Measurements from ENCODE around the gene JHY. TPM values are rescaled to one million over a fixed set of nuclear protein-coding genes. Genes with fewer than 3 reads are reported as not detected.

Gene JHY
- total RNA-seq: 1.6 TPM

GRCh38 chr11:122882189-122882856 is at the start of gene JHY:
Gene JHY, plus strand, starts transcription at chr11:122882759. Its CDS starts 3,091 bp downstream, at chr11:122885850.
- peaks cover 0 to 2% (median 0%) of the 10 kb centered on the region in 3 donors for H3K36me3 ChIP-seq (ENCODE audit: control insufficient read depth in 3 of 3, insufficient read depth in 3 of 3, low read length in 3 of 3)
- H3K4me3 ChIP-seq (ENCODE audit: low read length in 3 of 3): peak within 1 kb of the TSS; percentile 44 to 74 (median 60)
- peaks cover 0 to 9% (median 6%) of the 10 kb centered on the region in 3 donors for H3K4me1 ChIP-seq (ENCODE audit: control insufficient read depth in 3 of 3, insufficient read depth in 3 of 3, low read length in 3 of 3)
- H3K27ac ChIP-seq (ENCODE audit: low read depth, low read length): peak within 1 kb of the TSS; percentile 33
- H3K27me3 ChIP-seq (ENCODE audit: control insufficient read depth in 3 of 3, insufficient read depth in 3 of 3, low read length in 3 of 3): peaks cover 20 to 25% (median 21%) of the 10 kb centered on the region in 3 donors
- peak within 1 kb of the TSS; percentile 51 to 77 (median 51) for H3K9ac ChIP-seq (ENCODE audit: low read depth in 1 of 3, low read length in 3 of 3)
- no peaks in the 10 kb centered on the region for H3K9me3 ChIP-seq (ENCODE audit: control insufficient read depth in 3 of 3, low read length in 3 of 3)

- Histone ChIP-seq H3K36me3 (ENCODE audit: control insufficient read depth in 3 of 3, insufficient read depth in 3 of 3, low read length in 3 of 3) (no peaks in the 10 kb centered on the region), H3K27me3 (ENCODE audit: control insufficient read depth in 3 of 3, insufficient read depth in 3 of 3, low read length in 3 of 3) (no peaks in the 10 kb centered on the region), H3K9me3 (ENCODE audit: control insufficient read depth in 3 of 3, low read length in 3 of 3) (no peaks in the 10 kb centered on the region), H3K9ac (ENCODE audit: low read depth in 1 of 3, low read length in 3 of 3) (no peak overlapping the region), H3K27ac (ENCODE audit: low read depth, low read length) (no peak overlapping the region), H3K4me3 (ENCODE audit: low read length in 3 of 3) (no peak overlapping the region), H3K4me1 (ENCODE audit: control insufficient read depth in 3 of 3, insufficient read depth in 3 of 3, low read length in 3 of 3) (no peaks in the 10 kb centered on the region)
Measured at GRCh38 chr11:122833846-122834464, 48.6 kb upstream of the JHY start.

DNA sequence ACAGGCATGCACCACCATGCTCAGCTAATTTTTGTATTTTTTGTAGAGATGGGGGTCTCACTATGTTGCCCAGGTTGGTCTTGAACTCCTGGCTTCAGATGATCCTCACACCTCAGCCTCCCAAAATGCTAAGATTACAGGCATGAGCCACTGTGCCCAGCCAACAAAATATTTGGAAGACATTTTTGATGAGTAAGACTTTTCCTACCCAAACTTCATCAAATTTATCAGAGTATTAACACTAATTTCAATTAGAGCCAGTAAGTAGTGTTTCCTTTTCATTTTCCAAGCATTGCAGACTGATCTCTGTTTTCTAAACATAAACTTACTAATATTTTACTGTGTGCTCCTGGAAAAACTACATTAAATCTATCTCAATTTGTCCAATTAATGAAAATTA is 45.6 kb upstream of the JHY start:
- H3K27ac ChIP-seq (ENCODE audit: low read depth, low read length): no peak overlapping the region
- no peak overlapping the region for H3K4me3 ChIP-seq (ENCODE audit: low read length in 3 of 3)
- no peak overlapping the region for H3K9ac ChIP-seq (ENCODE audit: low read depth in 1 of 3, low read length in 3 of 3)
- H3K27me3 ChIP-seq (ENCODE audit: control insufficient read depth in 3 of 3, insufficient read depth in 3 of 3, low read length in 3 of 3): no peaks in the 10 kb centered on the region
- H3K4me1 ChIP-seq (ENCODE audit: control insufficient read depth in 3 of 3, insufficient read depth in 3 of 3, low read length in 3 of 3): no peaks in the 10 kb centered on the region
- no peaks in the 10 kb centered on the region for H3K9me3 ChIP-seq (ENCODE audit: control insufficient read depth in 3 of 3, low read length in 3 of 3)
- H3K36me3 ChIP-seq (ENCODE audit: control insufficient read depth in 3 of 3, insufficient read depth in 3 of 3, low read length in 3 of 3): no peaks in the 10 kb centered on the region

- no peak overlapping the region for H3K4me3 ChIP-seq (ENCODE audit: low read length in 3 of 3)
- H3K9ac ChIP-seq (ENCODE audit: low read depth in 1 of 3, low read length in 3 of 3): no peak overlapping the region
- no peaks in the 10 kb centered on the region for H3K9me3 ChIP-seq (ENCODE audit: control insufficient read depth in 3 of 3, low read length in 3 of 3)
- no peaks in the 10 kb centered on the region for H3K36me3 ChIP-seq (ENCODE audit: control insufficient read depth in 3 of 3, insufficient read depth in 3 of 3, low read length in 3 of 3)
- peaks cover 0 to under 1% (median 0%) of the 10 kb centered on the region in 3 donors for H3K27me3 ChIP-seq (ENCODE audit: control insufficient read depth in 3 of 3, insufficient read depth in 3 of 3, low read length in 3 of 3)
- H3K4me1 ChIP-seq (ENCODE audit: control insufficient read depth in 3 of 3, insufficient read depth in 3 of 3, low read length in 3 of 3): no peaks in the 10 kb centered on the region
- no peak overlapping the region for H3K27ac ChIP-seq (ENCODE audit: low read depth, low read length)
Measured at GRCh38 chr11:122837528-122838346, 44.8 kb upstream of the JHY start.

- no peak overlapping the region for H3K9ac ChIP-seq (ENCODE audit: low read depth in 1 of 3, low read length in 3 of 3)
- H3K36me3 ChIP-seq (ENCODE audit: control insufficient read depth in 3 of 3, insufficient read depth in 3 of 3, low read length in 3 of 3): no peaks in the 10 kb centered on the region
- peaks cover 0 to 4% (median 0%) of the 10 kb centered on the region in 3 donors for H3K27me3 ChIP-seq (ENCODE audit: control insufficient read depth in 3 of 3, insufficient read depth in 3 of 3, low read length in 3 of 3)
- H3K9me3 ChIP-seq (ENCODE audit: control insufficient read depth in 3 of 3, low read length in 3 of 3): no peaks in the 10 kb centered on the region
- no peak overlapping the region for H3K4me3 ChIP-seq (ENCODE audit: low read length in 3 of 3)
- no peak overlapping the region for H3K27ac ChIP-seq (ENCODE audit: low read depth, low read length)
- H3K4me1 ChIP-seq (ENCODE audit: control insufficient read depth in 3 of 3, insufficient read depth in 3 of 3, low read length in 3 of 3): no peaks in the 10 kb centered on the region
Measured at GRCh38 chr11:122843281-122844141, 39.0 kb upstream of the JHY start.

DNA sequence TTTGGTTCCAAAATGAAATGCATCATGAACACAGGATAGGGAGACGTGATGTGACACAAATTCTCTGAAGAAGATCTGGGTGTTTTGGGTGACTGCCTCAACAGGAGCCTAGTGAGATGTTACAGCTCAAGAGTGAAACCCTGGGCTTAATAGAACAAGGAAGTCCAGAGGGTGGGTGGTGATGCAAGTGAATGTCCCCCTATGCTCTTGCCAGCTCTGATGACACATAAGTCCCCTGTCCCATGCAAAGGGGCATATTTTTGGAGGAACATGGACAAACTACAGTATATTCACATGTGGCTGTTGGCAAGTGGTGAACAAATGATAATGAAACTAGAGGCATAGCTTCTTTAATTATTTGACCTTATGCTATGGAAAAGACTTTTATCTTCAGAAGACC is 35.1 kb upstream of the JHY start:
- no peak overlapping the region for H3K27ac ChIP-seq (ENCODE audit: low read depth, low read length)
- no peak overlapping the region for H3K9ac ChIP-seq (ENCODE audit: low read depth in 1 of 3, low read length in 3 of 3)
- peaks cover 0 to 4% (median 0%) of the 10 kb centered on the region in 3 donors for H3K27me3 ChIP-seq (ENCODE audit: control insufficient read depth in 3 of 3, insufficient read depth in 3 of 3, low read length in 3 of 3)
- no peaks in the 10 kb centered on the region for H3K9me3 ChIP-seq (ENCODE audit: control insufficient read depth in 3 of 3, low read length in 3 of 3)
- no peaks in the 10 kb centered on the region for H3K4me1 ChIP-seq (ENCODE audit: control insufficient read depth in 3 of 3, insufficient read depth in 3 of 3, low read length in 3 of 3)
- no peaks in the 10 kb centered on the region for H3K36me3 ChIP-seq (ENCODE audit: control insufficient read depth in 3 of 3, insufficient read depth in 3 of 3, low read length in 3 of 3)
- H3K4me3 ChIP-seq (ENCODE audit: low read length in 3 of 3): no peak overlapping the region

DNA sequence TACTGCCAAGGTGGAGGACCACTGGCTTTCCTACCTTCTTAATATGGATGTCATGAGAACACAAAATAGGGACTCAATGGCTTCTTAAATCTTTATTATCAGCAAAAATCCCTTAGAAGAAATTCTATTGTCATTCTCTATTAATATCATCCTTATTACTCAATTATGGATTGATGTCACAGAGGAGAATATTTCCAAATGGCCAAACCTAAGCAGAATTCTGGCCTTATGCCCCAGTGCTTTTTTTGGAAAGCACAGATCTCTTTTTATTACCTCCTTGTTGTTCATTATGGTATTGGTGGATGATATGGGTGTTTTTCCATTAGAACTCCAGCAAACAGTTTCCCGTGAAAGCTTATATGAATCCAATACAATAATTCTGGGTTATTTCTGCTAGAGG is 34.4 kb upstream of the JHY start:
- Histone ChIP-seq H3K9me3 (ENCODE audit: control insufficient read depth in 3 of 3, low read length in 3 of 3) (no peaks in the 10 kb centered on the region), H3K4me3 (ENCODE audit: low read length in 3 of 3) (no peak overlapping the region), H3K9ac (ENCODE audit: low read depth in 1 of 3, low read length in 3 of 3) (no peak overlapping the region), H3K36me3 (ENCODE audit: control insufficient read depth in 3 of 3, insufficient read depth in 3 of 3, low read length in 3 of 3) (no peaks in the 10 kb centered on the region), H3K27me3 (ENCODE audit: control insufficient read depth in 3 of 3, insufficient read depth in 3 of 3, low read length in 3 of 3) (no peaks in the 10 kb centered on the region), H3K27ac (ENCODE audit: low read depth, low read length) (no peak overlapping the region), H3K4me1 (ENCODE audit: control insufficient read depth in 3 of 3, insufficient read depth in 3 of 3, low read length in 3 of 3) (no peaks in the 10 kb centered on the region)

GRCh38 chr11:122850076-122850631 is 32.4 kb upstream of the JHY start:
- Histone ChIP-seq H3K36me3 (ENCODE audit: control insufficient read depth in 3 of 3, insufficient read depth in 3 of 3, low read length in 3 of 3) (no peaks in the 10 kb centered on the region), H3K4me1 (ENCODE audit: control insufficient read depth in 3 of 3, insufficient read depth in 3 of 3, low read length in 3 of 3) (no peaks in the 10 kb centered on the region), H3K27me3 (ENCODE audit: control insufficient read depth in 3 of 3, insufficient read depth in 3 of 3, low read length in 3 of 3) (no peaks in the 10 kb centered on the region), H3K4me3 (ENCODE audit: low read length in 3 of 3) (no peak overlapping the region), H3K27ac (ENCODE audit: low read depth, low read length) (no peak overlapping the region), H3K9me3 (ENCODE audit: control insufficient read depth in 3 of 3, low read length in 3 of 3) (no peaks in the 10 kb centered on the region), H3K9ac (ENCODE audit: low read depth in 1 of 3, low read length in 3 of 3) (no peak overlapping the region)

- Histone ChIP-seq H3K4me3 (ENCODE audit: low read length in 3 of 3) (no peak overlapping the region), H3K27me3 (ENCODE audit: control insufficient read depth in 3 of 3, insufficient read depth in 3 of 3, low read length in 3 of 3) (no peaks in the 10 kb centered on the region), H3K4me1 (ENCODE audit: control insufficient read depth in 3 of 3, insufficient read depth in 3 of 3, low read length in 3 of 3) (no peaks in the 10 kb centered on the region), H3K9ac (ENCODE audit: low read depth in 1 of 3, low read length in 3 of 3) (no peak overlapping the region), H3K27ac (ENCODE audit: low read depth, low read length) (no peak overlapping the region), H3K9me3 (ENCODE audit: control insufficient read depth in 3 of 3, low read length in 3 of 3) (no peaks in the 10 kb centered on the region), H3K36me3 (ENCODE audit: control insufficient read depth in 3 of 3, insufficient read depth in 3 of 3, low read length in 3 of 3) (no peaks in the 10 kb centered on the region)
Measured at GRCh38 chr11:122851366-122851966, 31.1 kb upstream of the JHY start.

Data from skeletal muscle tissue (tissue), 4 donors.